Right kidney (tissue), 1 donor: ENCODE results near the gene CFAP52.
"Not testable (repeated sequence)": the region's sequence is repeated elsewhere in the genome, so short reads cannot be mapped to it uniquely, and the experiment has no call there.

ENCODE experiments used
- DNase-seq: peaks from one replicate; pipeline ENCODE4 v3.0.0-alpha.2; 2016

The CFAP52 gene

GRCh38 chr17:9571201-9571600 is 5.2 kb upstream of the CFAP52 start:
- DNase-seq: no peak

DNA sequence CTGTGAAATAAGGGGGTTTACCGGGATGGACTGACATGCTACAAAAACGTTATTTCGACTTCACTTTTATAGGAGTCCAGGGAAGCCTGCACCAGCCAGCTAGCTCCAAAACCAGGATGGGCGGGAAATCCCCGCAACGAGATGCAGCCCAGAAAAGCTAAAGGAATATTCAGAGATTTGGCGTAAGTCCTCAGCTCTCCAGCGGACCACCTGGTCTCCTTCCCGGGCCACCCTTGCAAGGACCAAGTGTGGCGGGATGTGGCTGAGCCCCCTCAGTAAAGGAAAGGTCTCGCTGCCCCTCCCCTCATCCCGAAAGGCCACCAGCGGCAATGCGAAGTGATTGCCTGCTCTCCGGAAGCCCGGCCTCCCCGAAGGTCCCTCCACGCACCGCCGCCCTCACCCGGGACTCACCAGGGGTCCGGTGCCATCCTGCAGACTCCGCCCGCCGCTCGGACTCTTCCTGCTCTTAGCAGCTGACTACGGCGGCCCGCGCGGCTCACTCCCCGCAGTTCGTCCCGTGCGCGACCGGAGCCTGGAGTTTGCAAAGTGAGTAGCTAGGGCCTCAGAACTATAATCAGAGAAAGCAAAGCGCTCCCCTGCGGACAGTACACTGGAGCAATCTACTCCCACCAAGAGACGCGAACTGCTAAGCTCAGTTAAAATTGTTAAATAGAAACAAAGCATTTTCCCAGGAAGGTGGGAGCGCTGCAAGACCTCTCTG is 901 bp upstream of the CFAP52 start, which contains the start of gene STX8:
STX8 (minus strand) TSS at position 440 of the 721 bp plus-strand sequence; CDS start at position 428, 12 bp downstream.
- peak; percentile 84 for DNase-seq

- DNase-seq: no peak
These were observed 899 bp downstream of the CFAP52 start for GRCh38 chr17:9577373-9577709.

DNA sequence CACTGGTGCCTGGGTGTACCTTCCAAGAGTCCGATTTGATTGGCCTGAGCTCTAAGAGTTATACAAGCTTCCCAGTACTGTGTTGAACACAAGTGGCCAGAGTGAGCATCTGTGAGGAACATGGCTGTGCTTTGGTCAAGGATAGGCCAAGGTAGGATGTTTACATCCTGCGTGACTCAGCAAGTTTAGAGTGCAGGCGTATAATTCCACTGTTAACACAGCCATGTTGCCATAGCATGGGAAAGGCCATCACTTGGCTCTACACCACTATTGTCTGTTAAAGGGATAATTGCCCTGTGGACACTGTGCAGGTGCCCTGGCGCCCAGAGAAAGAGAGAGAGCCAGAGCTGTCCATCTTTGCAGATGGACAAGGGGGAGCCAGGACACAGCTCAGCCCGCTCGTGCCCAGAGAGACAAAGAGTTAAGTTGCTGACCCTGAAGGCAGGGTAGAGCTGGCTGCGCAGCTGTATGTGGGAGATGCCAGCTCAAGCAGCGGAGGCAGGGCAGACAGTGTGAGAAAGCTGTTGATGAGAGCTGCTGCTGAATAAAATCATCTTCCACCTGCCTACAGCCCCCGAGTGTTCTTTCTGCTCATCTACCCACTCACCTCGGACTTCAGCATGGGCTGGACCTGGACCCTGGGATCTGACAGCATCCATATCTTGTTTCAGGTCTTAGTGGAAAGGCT is 11.7 kb downstream of the CFAP52 start:
- DNase-seq: no peak

- DNase-seq: no peak
These were observed 17.6 kb downstream of the CFAP52 start for GRCh38 chr17:9594065-9594464.

GRCh38 chr17:9597638-9598037 is 21.2 kb downstream of the CFAP52 start:
- DNase-seq: not testable (repeated sequence)

GRCh38 chr17:9598661-9599060 is 22.2 kb downstream of the CFAP52 start:
- no peak for DNase-seq

- not testable (repeated sequence) for DNase-seq
These were observed 28.1 kb downstream of the CFAP52 start for GRCh38 chr17:9604583-9604982.

DNA sequence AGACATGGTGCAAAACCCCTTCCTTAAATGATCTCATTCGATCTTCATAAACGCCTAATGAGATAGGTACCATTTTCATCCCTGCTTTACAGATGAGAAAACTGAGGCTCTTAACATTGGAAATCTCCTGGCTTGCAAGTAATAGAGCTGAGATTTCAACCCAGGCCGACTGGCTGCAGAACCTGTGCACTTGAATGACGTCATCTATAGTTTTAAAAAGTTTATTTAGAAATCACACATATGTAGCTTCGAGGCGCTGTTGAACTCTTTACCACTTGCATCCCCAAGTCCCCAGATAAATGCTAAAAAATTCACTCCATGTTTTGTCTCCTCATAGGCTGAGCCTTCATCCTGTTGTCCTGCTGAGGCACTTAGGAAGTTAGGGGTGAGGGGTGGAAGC is 30.0 kb downstream of the CFAP52 start:
- no peak for DNase-seq

DNA sequence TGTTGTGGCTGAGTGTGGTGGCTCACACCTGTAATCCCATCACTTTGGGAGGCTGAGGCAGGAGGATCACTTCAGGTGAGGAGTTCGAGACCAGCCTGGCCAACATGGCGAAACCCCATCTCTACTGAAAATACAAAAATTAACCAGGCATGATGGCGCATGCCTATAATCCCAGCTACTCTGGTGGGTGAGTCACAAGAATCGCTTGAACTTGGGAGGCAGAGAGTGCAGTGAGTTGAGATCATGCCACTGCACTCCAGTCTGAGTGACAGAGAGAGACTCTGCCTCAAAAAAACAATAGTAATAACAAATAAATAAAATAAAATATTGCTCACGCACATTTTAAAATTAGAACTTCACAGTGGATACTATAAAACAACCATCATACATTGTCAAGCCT is 30.6 kb downstream of the CFAP52 start:
- DNase-seq: not testable (repeated sequence)

GRCh38 chr17:9611557-9611956 is 35.1 kb downstream of the CFAP52 start:
- DNase-seq: no peak

DNA sequence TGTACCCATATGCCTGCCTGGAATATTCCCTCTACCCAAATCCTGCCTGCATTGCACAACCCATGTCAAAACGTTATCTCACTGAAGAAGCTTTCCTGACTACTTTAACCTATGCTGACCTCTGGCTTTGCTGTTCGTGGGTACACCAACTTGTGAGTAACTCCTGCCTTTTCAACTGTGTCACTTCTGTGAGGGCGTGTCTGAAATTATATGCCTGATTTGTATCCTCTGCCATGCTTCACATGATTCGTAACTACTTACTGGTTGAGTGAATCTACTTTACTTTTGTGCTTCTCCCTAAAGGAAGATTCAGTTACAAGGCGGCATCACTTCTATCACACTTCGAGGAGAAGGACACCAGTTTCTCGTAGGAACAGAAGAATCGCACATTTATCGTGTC is 35.6 kb downstream of the CFAP52 start:
- DNase-seq: peak; percentile 11

DNA sequence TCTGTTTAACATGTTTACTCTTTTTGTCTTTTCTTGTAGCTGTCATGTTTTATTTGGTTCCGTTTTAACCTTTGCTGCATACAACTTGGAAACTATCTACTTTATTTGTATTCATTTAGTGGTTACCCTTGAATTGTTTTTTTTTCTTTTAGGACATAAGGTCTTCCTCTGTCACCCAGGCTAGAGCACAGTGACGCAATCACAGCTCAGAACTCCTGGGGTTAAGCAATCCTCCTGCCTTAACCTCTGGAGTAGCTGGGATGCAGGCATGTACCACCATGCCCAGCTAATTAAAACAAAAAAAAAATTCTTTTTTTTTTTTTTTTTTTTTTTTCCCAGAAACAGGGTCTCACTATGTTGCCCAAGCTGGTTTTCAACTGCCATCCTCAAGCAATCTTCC is 39.0 kb downstream of the CFAP52 start:
- DNase-seq: no peak

GRCh38 chr17:9622961-9623360 is 46.5 kb downstream of the CFAP52 start:
- DNase-seq: no peak

DNA sequence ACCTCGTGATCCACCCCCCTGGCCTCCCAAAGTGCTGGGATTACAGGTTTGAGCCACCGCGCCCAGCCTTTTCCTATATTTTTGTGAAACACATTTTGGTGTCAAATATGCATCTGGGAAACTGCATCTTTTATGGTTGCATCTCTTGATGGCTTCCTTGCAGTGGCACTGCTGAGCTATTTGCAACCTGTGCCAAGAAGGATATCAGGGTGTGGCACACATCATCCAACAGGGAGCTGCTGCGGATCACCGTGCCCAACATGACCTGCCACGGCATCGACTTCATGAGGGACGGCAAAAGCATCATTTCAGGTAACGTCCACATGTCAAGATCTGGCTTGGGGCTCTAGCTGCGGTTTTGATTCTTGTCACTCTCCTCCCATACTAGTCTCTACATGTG is 52.1 kb downstream of the CFAP52 start:
- DNase-seq: no peak

- DNase-seq: no peak
These were observed 56.3 kb downstream of the CFAP52 start for GRCh38 chr17:9632741-9633140.

DNA sequence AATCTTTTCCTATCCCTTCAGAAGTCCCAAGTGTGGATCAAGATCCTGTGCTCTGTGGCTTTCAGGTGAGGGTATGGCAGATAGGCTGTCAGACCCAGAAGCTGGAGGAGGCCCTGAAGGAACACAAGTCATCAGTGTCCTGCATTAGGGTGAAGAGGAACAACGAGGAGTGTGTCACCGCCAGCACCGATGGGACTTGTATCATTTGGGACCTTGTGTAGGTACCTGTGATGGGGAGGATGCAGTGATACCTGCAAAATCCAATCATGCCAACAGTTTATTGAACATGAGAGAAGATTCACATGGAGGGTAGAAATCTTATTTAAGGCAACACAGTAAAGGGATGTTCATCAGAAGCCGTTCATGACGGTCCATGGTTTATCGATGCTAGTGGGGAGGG is 58.9 kb downstream of the CFAP52 start:
- no peak for DNase-seq

- DNase-seq: no peak
These were observed 60.1 kb downstream of the CFAP52 start for GRCh38 chr17:9636501-9636900.

GRCh38 chr17:9640388-9640787 is 63.9 kb downstream of the CFAP52 start:
- DNase-seq: not testable (repeated sequence)

DNA sequence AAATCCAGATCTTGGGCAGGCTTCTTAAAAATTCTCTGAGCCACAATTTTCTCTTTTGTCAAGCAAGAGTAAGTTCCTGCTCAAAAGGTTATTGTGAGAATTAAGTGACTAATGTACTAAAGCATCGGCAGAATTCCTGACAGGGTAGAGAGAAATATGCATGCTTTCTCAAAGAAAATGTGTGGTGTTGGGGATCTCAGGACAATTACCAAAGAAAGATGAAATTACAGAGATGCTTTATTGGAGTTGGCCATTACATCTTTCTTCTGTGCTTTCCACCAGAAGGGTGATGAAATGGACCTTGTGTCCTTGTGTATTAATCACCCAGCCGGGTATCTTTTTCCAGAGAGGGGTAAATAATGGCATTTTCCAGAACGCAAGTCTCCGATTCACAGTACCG is 67.2 kb downstream of the CFAP52 start:
- no peak for DNase-seq

GRCh38 chr17:9644910-9645751 is 68.7 kb downstream of the CFAP52 start, which contains the start of gene USP43:
Gene USP43 (plus strand): TSS chr17:9645517. CDS start chr17:9645633, 116 bp downstream.
- peak; percentile 82 for DNase-seq

- peak; percentile 83 for DNase-seq
These were observed 69.6 kb downstream of the CFAP52 start for GRCh38 chr17:9645851-9646545.

GRCh38 chr17:9646546-9646885 is 70.1 kb downstream of the CFAP52 start:
- peak; percentile 47 for DNase-seq
